ENCODE data around the gene FKBP7. TPM values are rescaled to one million over a fixed set of nuclear protein-coding genes. Genes with fewer than 3 reads are reported as not detected.

FKBP7 gene
- total and polyA plus RNA-seq, 2 of the 8 experiments (the other 6 are each of a cell fraction or from before 2014, with no cell fraction given) = 3.6 to 7.0 TPM

DNA sequence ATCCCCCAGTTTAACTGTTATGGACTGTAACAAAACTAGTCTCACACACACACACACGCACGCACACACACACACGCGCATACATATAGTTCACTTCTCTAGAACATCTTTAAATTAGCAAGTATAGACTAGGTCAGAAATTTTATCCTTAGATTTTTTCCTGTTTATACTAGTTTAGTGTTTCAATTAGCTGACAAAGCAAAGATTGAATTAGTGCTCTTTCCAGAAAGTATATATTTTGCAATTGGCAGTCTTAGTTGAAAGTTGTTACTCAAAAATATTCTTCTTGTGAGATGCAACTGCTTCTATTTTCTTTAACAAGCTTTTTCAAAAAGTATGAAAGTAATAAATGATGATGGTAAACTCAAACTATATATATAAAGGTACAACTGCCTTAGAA is 24.4 kb upstream of the FKBP7 start (continued):
- TF ChIP-seq SAP30 (IDR thresholded peaks at IDR 0.05; ENCODE audit: insufficient read depth, insufficient replicate concordance, low read length) = no peak
- no peak for TF ChIP-seq KDM1A (IDR thresholded peaks at IDR 0.05; ENCODE audit: borderline replicate concordance, low read length)
- no peak for TF ChIP-seq NRF1 (IDR thresholded peaks at IDR 0.05; ENCODE audit: low read depth, low read length)
- TF ChIP-seq JUND (IDR thresholded peaks at IDR 0.05; ENCODE audit: low read length) = no peak
- no peak for TF ChIP-seq SIX5 (IDR thresholded peaks at IDR 0.05; ENCODE audit: low read depth, low read length)
- TF ChIP-seq RXRA (IDR thresholded peaks at IDR 0.05; ENCODE audit: insufficient read depth, low read depth, low read length) = no peak
- no peak for TF ChIP-seq TAF7 (optimal IDR thresholded peaks at IDR 0.05; ENCODE audit: borderline replicate concordance, low read depth, low read length)
- no peak for TF ChIP-seq RNF2 (IDR thresholded peaks at IDR 0.05; ENCODE audit: borderline replicate concordance, low read depth, low read length, missing control alignments, poor library complexity, severe bottlenecking)
- no peak for TF ChIP-seq PHF8 (conservative IDR thresholded peaks at IDR 0.05; ENCODE audit: low read depth, low read length)

Data from H1 (cell line).